PC-3 (cell line): ENCODE results near the gene GTPBP3.

ENCODE experiments used
- EZH2phosphoT487 ChIP-seq: fragments of 300-600 bp; sonication (generic); IDR thresholded peaks from 2 replicates; pipeline ENCODE4 v1.6.1; 2018; ENCODE audit warnings: mild to moderate bottlenecking, antibody characterized with exemption, low read length, borderline replicate concordance
- TF ChIP-seq, protein P1 (sequence below): fragments of 300-600 bp; sonication (generic); conservative IDR thresholded peaks from 2 replicates; pipeline ENCODE4 v1.5.1; 2017; ENCODE audit warnings: antibody characterized with exemption, low read depth, mild to moderate bottlenecking, low read length

DNA sequence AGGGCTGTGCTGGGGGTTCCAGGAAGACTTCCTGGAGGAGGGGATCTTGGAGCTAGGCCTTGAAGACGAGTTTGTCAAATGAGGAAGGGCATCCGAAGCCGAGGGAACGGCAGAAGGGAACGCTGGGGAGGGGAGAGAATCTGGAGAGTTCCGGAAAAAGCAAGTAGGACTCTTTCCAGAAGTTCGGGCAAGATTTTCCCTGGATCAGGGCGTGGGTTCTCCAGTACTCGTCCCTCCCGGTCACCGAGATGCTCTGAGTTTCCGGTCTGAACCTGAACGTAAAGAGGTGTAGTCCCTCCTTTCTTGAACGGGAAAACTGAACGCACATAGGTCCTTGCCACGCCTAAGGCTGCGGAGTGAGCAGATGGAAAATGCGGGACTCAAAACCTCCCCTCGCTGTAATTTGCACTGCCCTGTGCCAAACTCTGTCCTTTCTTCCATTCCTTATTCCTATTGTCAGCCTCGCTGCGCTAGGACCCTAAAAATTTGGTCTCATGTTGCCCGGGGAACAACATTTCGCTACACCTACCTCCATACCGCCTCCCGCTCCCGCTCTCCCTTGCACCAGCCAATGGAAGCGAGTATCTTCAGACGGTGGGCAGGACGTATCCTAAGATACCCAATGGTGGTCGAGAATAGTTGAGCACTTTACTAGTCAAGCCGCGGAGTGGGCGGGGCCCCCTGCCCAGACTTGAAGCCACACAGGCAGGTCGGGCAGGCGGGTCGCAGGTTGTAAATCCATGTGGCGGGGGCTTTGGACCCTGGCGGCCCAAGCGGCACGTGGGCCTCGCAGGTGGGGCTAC lies at the start of gene GTPBP3:
- TF ChIP-seq, protein P1, sequence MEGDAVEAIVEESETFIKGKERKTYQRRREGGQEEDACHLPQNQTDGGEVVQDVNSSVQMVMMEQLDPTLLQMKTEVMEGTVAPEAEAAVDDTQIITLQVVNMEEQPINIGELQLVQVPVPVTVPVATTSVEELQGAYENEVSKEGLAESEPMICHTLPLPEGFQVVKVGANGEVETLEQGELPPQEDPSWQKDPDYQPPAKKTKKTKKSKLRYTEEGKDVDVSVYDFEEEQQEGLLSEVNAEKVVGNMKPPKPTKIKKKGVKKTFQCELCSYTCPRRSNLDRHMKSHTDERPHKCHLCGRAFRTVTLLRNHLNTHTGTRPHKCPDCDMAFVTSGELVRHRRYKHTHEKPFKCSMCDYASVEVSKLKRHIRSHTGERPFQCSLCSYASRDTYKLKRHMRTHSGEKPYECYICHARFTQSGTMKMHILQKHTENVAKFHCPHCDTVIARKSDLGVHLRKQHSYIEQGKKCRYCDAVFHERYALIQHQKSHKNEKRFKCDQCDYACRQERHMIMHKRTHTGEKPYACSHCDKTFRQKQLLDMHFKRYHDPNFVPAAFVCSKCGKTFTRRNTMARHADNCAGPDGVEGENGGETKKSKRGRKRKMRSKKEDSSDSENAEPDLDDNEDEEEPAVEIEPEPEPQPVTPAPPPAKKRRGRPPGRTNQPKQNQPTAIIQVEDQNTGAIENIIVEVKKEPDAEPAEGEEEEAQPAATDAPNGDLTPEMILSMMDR = no peak
- no peak for TF ChIP-seq EZH2phosphoT487
